ENCODE results near the gene SCTR. TPM values are rescaled to one million over a fixed set of nuclear protein-coding genes. Genes with fewer than 3 reads are reported as not detected.

The SCTR gene
- total and polyA plus RNA-seq, 2 of the 13 experiments (the other 11 are each of a cell fraction or from before 2014, with no cell fraction given) = not detected

DNA sequence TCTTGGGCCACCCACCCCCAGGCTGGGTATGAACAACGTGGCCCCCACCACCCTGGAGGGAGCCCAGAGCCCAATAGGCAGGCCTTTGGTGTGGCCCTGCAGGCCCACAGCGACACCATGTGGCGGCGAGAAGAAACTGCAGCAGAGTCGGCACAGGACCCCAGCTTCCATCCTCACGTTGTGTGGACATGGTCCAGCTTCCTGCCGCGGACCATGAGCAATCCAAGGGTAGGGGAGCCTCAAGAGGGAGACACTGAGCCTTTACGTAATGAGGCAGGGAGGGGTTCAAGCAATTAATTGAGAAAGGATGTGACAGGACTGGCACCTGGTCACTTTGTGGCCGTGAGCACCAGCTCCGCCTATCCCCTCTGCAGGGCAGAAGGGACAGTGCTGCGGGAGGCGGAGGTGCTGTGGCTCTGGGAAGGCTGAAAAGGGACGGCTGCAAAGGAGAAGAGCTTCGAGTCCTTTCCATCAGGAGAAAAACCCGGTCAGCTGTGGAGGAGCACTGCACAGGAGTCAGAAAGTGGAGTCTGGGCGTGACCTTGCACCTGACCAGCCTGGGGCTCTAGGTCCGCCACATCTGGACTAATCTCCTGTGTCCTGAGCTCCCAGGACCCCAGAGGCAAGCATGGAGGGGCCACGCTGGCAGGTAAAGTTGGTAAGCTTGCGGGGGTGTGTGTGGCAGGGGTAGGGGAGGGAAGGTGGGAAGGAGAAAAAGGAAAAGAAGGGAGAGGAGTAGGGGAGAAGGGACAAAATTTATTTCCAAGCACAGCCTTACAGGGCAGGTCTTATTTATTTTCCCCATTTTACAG lies 47.8 kb downstream of the SCTR start (continued):
- peak; percentile 35; the same call in 1 of the 2 replicates for TF ChIP-seq CBFB (CRISPR knock-in tag; IDR thresholded peaks at IDR 0.05)
- TF ChIP-seq RELA (CRISPR knock-in tag; IDR thresholded peaks at IDR 0.05) = no peak
- TF ChIP-seq, protein P1, sequence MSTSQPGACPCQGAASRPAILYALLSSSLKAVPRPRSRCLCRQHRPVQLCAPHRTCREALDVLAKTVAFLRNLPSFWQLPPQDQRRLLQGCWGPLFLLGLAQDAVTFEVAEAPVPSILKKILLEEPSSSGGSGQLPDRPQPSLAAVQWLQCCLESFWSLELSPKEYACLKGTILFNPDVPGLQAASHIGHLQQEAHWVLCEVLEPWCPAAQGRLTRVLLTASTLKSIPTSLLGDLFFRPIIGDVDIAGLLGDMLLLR (CRISPR knock-in tag; IDR thresholded peaks at IDR 0.05) = no peak; the same call in 1 of the 2 replicates
- no peak for TF ChIP-seq HCFC1 (IDR thresholded peaks at IDR 0.05; ENCODE audit: low read depth, low read length)
- TF ChIP-seq CAMTA2 (CRISPR knock-in tag; IDR thresholded peaks at IDR 0.05; ENCODE audit: borderline replicate concordance) = 0 out of 2 replicates have a peak, but pooled peaks have one; percentile 58
- TF ChIP-seq KLF16 (CRISPR knock-in tag; IDR thresholded peaks at IDR 0.05) = peak in 1 of 2 experiments; percentile 49; a peak in 1 of 4 replicates
- TF ChIP-seq ZNF264 (CRISPR knock-in tag; IDR thresholded peaks at IDR 0.05) = no peak
- TF ChIP-seq ZNF644 (CRISPR knock-in tag; IDR thresholded peaks at IDR 0.05; ENCODE audit: low read depth) = peak; percentile 68
- 0 out of 2 replicates have a peak, but pooled peaks have one; percentile 1 for TF ChIP-seq ZFP82 (CRISPR knock-in tag; IDR thresholded peaks at IDR 0.05; ENCODE audit: borderline replicate concordance)
- 0 out of 2 replicates have a peak, but pooled peaks have one; percentile 36 for TF ChIP-seq GATAD1 (CRISPR knock-in tag; IDR thresholded peaks at IDR 0.05)
- no peak for TF ChIP-seq KAT7 (CRISPR knock-in tag; IDR thresholded peaks at IDR 0.05; ENCODE audit: borderline replicate concordance)
- no peak for TF ChIP-seq ZNF569 (CRISPR knock-in tag; IDR thresholded peaks at IDR 0.05; ENCODE audit: borderline replicate concordance)
- no peak for TF ChIP-seq DMAP1 (CRISPR knock-in tag; IDR thresholded peaks at IDR 0.05)
- peak; percentile 61; the same call in 1 of the 2 replicates for TF ChIP-seq SP140L (CRISPR knock-in tag; IDR thresholded peaks at IDR 0.05; ENCODE audit: borderline replicate concordance)
- TF ChIP-seq RBM39 (IDR thresholded peaks at IDR 0.05; ENCODE audit: low read depth, low read length, poor library complexity, severe bottlenecking) = peak; percentile 48
- TF ChIP-seq, protein P2, sequence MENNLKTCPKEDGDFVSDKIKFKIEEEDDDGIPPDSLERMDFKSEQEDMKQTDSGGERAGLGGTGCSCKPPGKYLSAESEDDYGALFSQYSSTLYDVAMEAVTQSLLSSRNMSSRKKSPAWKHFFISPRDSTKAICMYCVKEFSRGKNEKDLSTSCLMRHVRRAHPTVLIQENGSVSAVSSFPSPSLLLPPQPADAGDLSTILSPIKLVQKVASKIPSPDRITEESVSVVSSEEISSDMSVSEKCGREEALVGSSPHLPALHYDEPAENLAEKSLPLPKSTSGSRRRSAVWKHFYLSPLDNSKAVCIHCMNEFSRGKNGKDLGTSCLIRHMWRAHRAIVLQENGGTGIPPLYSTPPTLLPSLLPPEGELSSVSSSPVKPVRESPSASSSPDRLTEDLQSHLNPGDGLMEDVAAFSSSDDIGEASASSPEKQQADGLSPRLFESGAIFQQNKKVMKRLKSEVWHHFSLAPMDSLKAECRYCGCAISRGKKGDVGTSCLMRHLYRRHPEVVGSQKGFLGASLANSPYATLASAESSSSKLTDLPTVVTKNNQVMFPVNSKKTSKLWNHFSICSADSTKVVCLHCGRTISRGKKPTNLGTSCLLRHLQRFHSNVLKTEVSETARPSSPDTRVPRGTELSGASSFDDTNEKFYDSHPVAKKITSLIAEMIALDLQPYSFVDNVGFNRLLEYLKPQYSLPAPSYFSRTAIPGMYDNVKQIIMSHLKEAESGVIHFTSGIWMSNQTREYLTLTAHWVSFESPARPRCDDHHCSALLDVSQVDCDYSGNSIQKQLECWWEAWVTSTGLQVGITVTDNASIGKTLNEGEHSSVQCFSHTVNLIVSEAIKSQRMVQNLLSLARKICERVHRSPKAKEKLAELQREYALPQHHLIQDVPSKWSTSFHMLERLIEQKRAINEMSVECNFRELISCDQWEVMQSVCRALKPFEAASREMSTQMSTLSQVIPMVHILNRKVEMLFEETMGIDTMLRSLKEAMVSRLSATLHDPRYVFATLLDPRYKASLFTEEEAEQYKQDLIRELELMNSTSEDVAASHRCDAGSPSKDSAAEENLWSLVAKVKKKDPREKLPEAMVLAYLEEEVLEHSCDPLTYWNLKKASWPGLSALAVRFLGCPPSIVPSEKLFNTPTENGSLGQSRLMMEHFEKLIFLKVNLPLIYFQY (CRISPR knock-in tag; IDR thresholded peaks at IDR 0.05; ENCODE audit: borderline replicate concordance) = 0 out of 2 replicates have a peak, but pooled peaks have one; percentile 60
- no peak for TF ChIP-seq RBM22 (optimal IDR thresholded peaks at IDR 0.05; ENCODE audit: low read length)
- TF ChIP-seq, protein P3, sequence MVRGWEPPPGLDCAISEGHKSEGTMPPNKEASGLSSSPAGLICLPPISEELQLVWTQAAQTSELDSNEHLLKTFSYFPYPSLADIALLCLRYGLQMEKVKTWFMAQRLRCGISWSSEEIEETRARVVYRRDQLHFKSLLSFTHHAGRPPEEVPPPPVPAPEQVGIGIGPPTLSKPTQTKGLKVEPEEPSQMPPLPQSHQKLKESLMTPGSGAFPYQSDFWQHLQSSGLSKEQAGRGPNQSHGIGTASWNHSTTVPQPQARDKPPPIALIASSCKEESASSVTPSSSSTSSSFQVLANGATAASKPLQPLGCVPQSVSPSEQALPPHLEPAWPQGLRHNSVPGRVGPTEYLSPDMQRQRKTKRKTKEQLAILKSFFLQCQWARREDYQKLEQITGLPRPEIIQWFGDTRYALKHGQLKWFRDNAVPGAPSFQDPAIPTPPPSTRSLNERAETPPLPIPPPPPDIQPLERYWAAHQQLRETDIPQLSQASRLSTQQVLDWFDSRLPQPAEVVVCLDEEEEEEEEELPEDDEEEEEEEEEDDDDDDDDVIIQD (CRISPR knock-in tag; IDR thresholded peaks at IDR 0.05; ENCODE audit: low read depth) = peak; percentile 64; the same call in 1 of the 2 replicates
- TF ChIP-seq ZNF235 (CRISPR knock-in tag; IDR thresholded peaks at IDR 0.05; ENCODE audit: borderline replicate concordance) = 0 out of 2 replicates have a peak, but pooled peaks have one; percentile 48
- TF ChIP-seq XRCC5 (optimal IDR thresholded peaks at IDR 0.05; ENCODE audit: low read length) = peak; percentile 79
- TF ChIP-seq, protein P4, sequence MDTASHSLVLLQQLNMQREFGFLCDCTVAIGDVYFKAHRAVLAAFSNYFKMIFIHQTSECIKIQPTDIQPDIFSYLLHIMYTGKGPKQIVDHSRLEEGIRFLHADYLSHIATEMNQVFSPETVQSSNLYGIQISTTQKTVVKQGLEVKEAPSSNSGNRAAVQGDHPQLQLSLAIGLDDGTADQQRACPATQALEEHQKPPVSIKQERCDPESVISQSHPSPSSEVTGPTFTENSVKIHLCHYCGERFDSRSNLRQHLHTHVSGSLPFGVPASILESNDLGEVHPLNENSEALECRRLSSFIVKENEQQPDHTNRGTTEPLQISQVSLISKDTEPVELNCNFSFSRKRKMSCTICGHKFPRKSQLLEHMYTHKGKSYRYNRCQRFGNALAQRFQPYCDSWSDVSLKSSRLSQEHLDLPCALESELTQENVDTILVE (CRISPR knock-in tag; IDR thresholded peaks at IDR 0.05) = 0 out of 2 replicates have a peak, but pooled peaks have one; percentile 48
